Thyroid gland (tissue), 4 donors: ENCODE data around the gene OTOF.

Source experiments
- CTCF ChIP-seq, 6 experiments: fragments of 200-600 bp in 3 of 6; fragments of 450-650 bp in 3 of 6; sonication (generic) in 3 of 6; IDR thresholded peaks; one replicate each; pipeline ENCODE4 v1.5.1; 2016 to 2019; ENCODE audit warnings: antibody characterized with exemption in 6 of 6, mild to moderate bottlenecking in 2 of 6, inconsistent platforms in 1 of 6, moderate library complexity in 1 of 6
- POLR2A ChIP-seq, 2 donors: fragments of 450-650 bp; IDR thresholded peaks; one replicate each; pipeline ENCODE4 v1.6.1; 2017; ENCODE audit warnings: antibody characterized with exemption in 2 of 2, mild to moderate bottlenecking in 2 of 2, moderate library complexity in 1 of 2

- TF ChIP-seq CTCF (IDR thresholded peaks at IDR 0.05) (no peak), POLR2A (IDR thresholded peaks at IDR 0.05) (no peak)
These were observed 54.8 kb downstream of the OTOF start for GRCh38 chr2:26422947-26423629.
